Stimulated activated CD4-positive, alpha-beta T cell treated with anti-CD3 and anti-CD28 coated beads, TNF-alpha, amount 100 ng/mL, for 24 hours (primary cell): ENCODE data around the gene SP2.

Source experiments
- DNase-seq, 3 experiments: peaks; one replicate each; pipeline ENCODE4 v3.0.0-alpha.2; 2020; ENCODE audit warnings: low read depth in 3 of 3

SP2 gene

GRCh38 chr17:47895856-47896671, at the start of gene SP2:
TSS of gene SP2 (plus strand) at chr17:47896236. CDS start at chr17:47896287, 51 bp downstream.
- peak; percentile 97 to 100 (median 98) for DNase-seq

GRCh38 chr17:47846716-47847340, 49.2 kb upstream of the SP2 start:
- no peak for DNase-seq

GRCh38 chr17:47847341-47848197, 48.5 kb upstream of the SP2 start:
- DNase-seq, result no peak

- DNase-seq, result no peak
Observed at GRCh38 chr17:47848198-47848513, 47.9 kb upstream of the SP2 start.

- no peak for DNase-seq
Observed at GRCh38 chr17:47850373-47850691, 45.7 kb upstream of the SP2 start.

- peak in 2 of 3 experiments; percentile 36 to 79 for DNase-seq
Observed at GRCh38 chr17:47850692-47851573, 45.1 kb upstream of the SP2 start, which contains the start of gene SP6. TSS of gene SP6 (minus strand) at chr17:47851163. CDS start at chr17:47848429, 2,734 bp downstream.

- DNase-seq, result no peak
Observed at GRCh38 chr17:47851764-47852112, 44.3 kb upstream of the SP2 start.

GRCh38 chr17:47852113-47852949, 43.7 kb upstream of the SP2 start:
- DNase-seq, result no peak

- DNase-seq, result no peak
Observed at GRCh38 chr17:47853616-47854015, 42.4 kb upstream of the SP2 start.

- no peak for DNase-seq
Observed at GRCh38 chr17:47855737-47856136, 40.3 kb upstream of the SP2 start.

- no peak for DNase-seq
Observed at GRCh38 chr17:47856830-47857229, 39.2 kb upstream of the SP2 start.

GRCh38 chr17:47857551-47858455, 38.2 kb upstream of the SP2 start:
- DNase-seq, result no peak

GRCh38 chr17:47860386-47860785, 35.6 kb upstream of the SP2 start:
- DNase-seq, result no peak

GRCh38 chr17:47862621-47863440, 33.2 kb upstream of the SP2 start:
- no peak for DNase-seq

GRCh38 chr17:47864791-47865216, 31.2 kb upstream of the SP2 start:
- no peak for DNase-seq

- no peak for DNase-seq
Observed at GRCh38 chr17:47866941-47867340, 29.1 kb upstream of the SP2 start.

GRCh38 chr17:47867813-47868533, 28.1 kb upstream of the SP2 start:
- no peak for DNase-seq

GRCh38 chr17:47869114-47869513, 26.9 kb upstream of the SP2 start:
- DNase-seq, result no peak
